Karpas-422 (cell line): ENCODE measurements around the gene RNF166. TPM values are rescaled to one million over a fixed set of nuclear protein-coding genes. Genes with fewer than 3 reads are reported as not detected.

Source experiments
- DNase-seq: peaks from one replicate; pipeline ENCODE4 v3.0.0-alpha.2; 2015
- H2AFZ ChIP-seq: fragments of 200-600 bp; sonication (generic); 2 replicates; pipeline ENCODE4 v1.6.1; 2014; ENCODE audit warnings: antibody characterized with exemption, low read length, mixed read lengths
- H3K27ac ChIP-seq: fragments of 200-600 bp; sonication (generic); 2 replicates; pipeline ENCODE4 v1.5.1; 2014; ENCODE audit warnings: mild to moderate bottlenecking, low read length, moderate library complexity
- H3K27me3 ChIP-seq: fragments of 200-600 bp; sonication (generic); 2 replicates; pipeline ENCODE4 v1.6.1; 2014; ENCODE audit warnings: low read length, mixed read lengths
- H3K36me3 ChIP-seq: fragments of 200-600 bp; sonication (generic); 2 replicates; pipeline ENCODE4 v1.6.1; 2014; ENCODE audit warnings: low read length, mixed read lengths; ENCODE audit not compliant: insufficient read depth
- H3K4me1 ChIP-seq: fragments of 200-600 bp; sonication (generic); 2 replicates; pipeline ENCODE4 v1.6.1; 2014; ENCODE audit warnings: mild to moderate bottlenecking, low read length, mixed read lengths
- H3K4me2 ChIP-seq: fragments of 200-600 bp; sonication (generic); 2 replicates; pipeline ENCODE4 v1.6.1; 2014; ENCODE audit warnings: low read length, low read depth, mild to moderate bottlenecking; ENCODE audit not compliant: poor library complexity, severe bottlenecking
- H3K4me3 ChIP-seq: fragments of 200-600 bp; sonication (generic); 2 replicates; pipeline ENCODE4 v1.5.1; 2014; ENCODE audit warnings: mild to moderate bottlenecking, antibody characterized with exemption, low read length, mixed read lengths
- H3K79me2 ChIP-seq: fragments of 200-600 bp; sonication (generic); 2 replicates; pipeline ENCODE4 v1.6.1; 2014; ENCODE audit warnings: mild to moderate bottlenecking, low read length, mixed read lengths
- H3K9ac ChIP-seq: fragments of 200-600 bp; sonication (generic); 2 replicates; pipeline ENCODE4 v1.6.0; 2014; ENCODE audit warnings: low read length
- H3K9me2 ChIP-seq: fragments of 200-600 bp; sonication (generic), shearing (Covaris generic); replicated peaks from 2 replicates; pipeline ENCODE4 v1.6.0; 2014; ENCODE audit warnings: mild to moderate bottlenecking, low read length, moderate library complexity; ENCODE audit not compliant: insufficient read depth
- H3K9me3 ChIP-seq: fragments of 300-700, 200-600 bp; sonication (generic); 2 replicates; pipeline ENCODE4 v1.6.1; 2014; ENCODE audit warnings: low read length, mixed read lengths
- H4K20me1 ChIP-seq: fragments of 200-600 bp; sonication (generic); 2 replicates; pipeline ENCODE4 v1.6.1; 2014; ENCODE audit warnings: mild to moderate bottlenecking, antibody characterized with exemption, low read length, low read depth; ENCODE audit not compliant: insufficient read depth
- total RNA-seq: library from RNA; depleted of rRNA; stranded (reverse); fragments of >200 nt; shearing (Covaris generic); gene quantifications from 2 replicates; pipeline ENCODE4 v1.2.3, GENCODE V29; 2014; ENCODE audit warnings: low replicate concordance

Gene RNF166
- total RNA-seq, 1 experiment from 2014 or later = 16.9 TPM

- Histone ChIP-seq H3K27me3 (no peaks in the 10 kb centered on the region), H3K4me2 (peak overlapping the region; percentile 79), H4K20me1 (peaks cover 21% of the 10 kb centered on the region; the same call in 1 of the 2 replicates), H3K36me3 (no peaks in the 10 kb centered on the region), H3K79me2 (peaks cover 17% of the 10 kb centered on the region), H3K4me3 (no peak overlapping the region; the same call in 1 of the 2 replicates), H3K4me1 (peaks cover 50% of the 10 kb centered on the region), H3K27ac (no peak overlapping the region), H3K9me3 (no peaks in the 10 kb centered on the region), H3K9me2 (no peaks in the 10 kb centered on the region), H3K9ac (no peak overlapping the region; the same call in 1 of the 2 replicates), H2AFZ (no peak overlapping the region)
- no peak for DNase-seq
Measured at GRCh38 chr16:88702371-88703210, 3.6 kb downstream of the RNF166 start.

- Histone ChIP-seq H3K27me3 (no peaks in the 10 kb centered on the region), H3K4me2 (peak overlapping the region; percentile 79), H3K27ac (no peak overlapping the region), H3K79me2 (peaks cover 9% of the 10 kb centered on the region; the same call in 1 of the 2 replicates), H4K20me1 (peaks cover 21% of the 10 kb centered on the region; the same call in 1 of the 2 replicates), H3K9me2 (no peaks in the 10 kb centered on the region), H3K4me3 (peak overlapping the region; percentile 70), H3K4me1 (peaks cover 44% of the 10 kb centered on the region), H2AFZ (no peak overlapping the region), H3K36me3 (no peaks in the 10 kb centered on the region), H3K9me3 (no peaks in the 10 kb centered on the region), H3K9ac (peak overlapping the region; percentile 83)
- DNase-seq = no peak
Measured at GRCh38 chr16:88701581-88702370, 4.4 kb downstream of the RNF166 start.

- peak; percentile 90 for DNase-seq
- H3K27me3 ChIP-seq = no peaks in the 10 kb centered on the region
- H3K36me3 ChIP-seq = no peaks in the 10 kb centered on the region
- H3K4me3 ChIP-seq = peak overlapping the region; percentile 70
- peak overlapping the region; percentile 61; the same call in 1 of the 2 replicates for H3K27ac ChIP-seq
- H3K4me1 ChIP-seq = peaks cover 44% of the 10 kb centered on the region
- H3K9me2 ChIP-seq = no peaks in the 10 kb centered on the region
- H3K9ac ChIP-seq = peak overlapping the region; percentile 83
- peaks cover 21% of the 10 kb centered on the region; the same call in 1 of the 2 replicates for H4K20me1 ChIP-seq
- H2AFZ ChIP-seq = no peak overlapping the region
- 0 out of 2 replicates have a peak, but pooled peaks cover 5% of the 10 kb centered on the region for H3K79me2 ChIP-seq
- H3K9me3 ChIP-seq = no peaks in the 10 kb centered on the region
- H3K4me2 ChIP-seq = peak overlapping the region; percentile 79
Measured at GRCh38 chr16:88700636-88701482, 5.3 kb downstream of the RNF166 start.

- Histone ChIP-seq H3K4me2 (peak overlapping the region; percentile 79), H3K9ac (peak overlapping the region; percentile 83), H2AFZ (no peak overlapping the region), H3K4me1 (peaks cover 41% of the 10 kb centered on the region), H3K27ac (peak overlapping the region; percentile 61; the same call in 1 of the 2 replicates), H4K20me1 (peaks cover 20% of the 10 kb centered on the region; the same call in 1 of the 2 replicates), H3K9me2 (no peaks in the 10 kb centered on the region), H3K79me2 (0 out of 2 replicates have a peak, but pooled peaks cover 5% of the 10 kb centered on the region), H3K27me3 (no peaks in the 10 kb centered on the region), H3K4me3 (peak overlapping the region; percentile 70; the same call in 1 of the 2 replicates), H3K9me3 (no peaks in the 10 kb centered on the region), H3K36me3 (no peaks in the 10 kb centered on the region)
- DNase-seq = no peak
Measured at GRCh38 chr16:88700322-88700635, 5.9 kb downstream of the RNF166 start.

GRCh38 chr16:88699180-88699579, 7.0 kb downstream of the RNF166 start:
- H3K27me3 ChIP-seq = no peaks in the 10 kb centered on the region
- H3K79me2 ChIP-seq = 0 out of 2 replicates have a peak, but pooled peaks cover 5% of the 10 kb centered on the region
- no peaks in the 10 kb centered on the region for H3K9me2 ChIP-seq
- no peak overlapping the region for H3K4me2 ChIP-seq
- no peaks in the 10 kb centered on the region for H3K36me3 ChIP-seq
- H2AFZ ChIP-seq = no peak overlapping the region
- DNase-seq = no peak
- no peak overlapping the region for H3K9ac ChIP-seq
- peaks cover 32% of the 10 kb centered on the region for H3K4me1 ChIP-seq
- H4K20me1 ChIP-seq = peaks cover 11% of the 10 kb centered on the region; the same call in 1 of the 2 replicates
- H3K27ac ChIP-seq = no peak overlapping the region
- no peak overlapping the region for H3K4me3 ChIP-seq
- no peaks in the 10 kb centered on the region for H3K9me3 ChIP-seq

- Histone ChIP-seq H3K9ac (no peak overlapping the region), H3K27ac (no peak overlapping the region), H3K4me3 (no peak overlapping the region), H3K79me2 (0 out of 2 replicates have a peak, but pooled peaks cover 5% of the 10 kb centered on the region), H2AFZ (no peak overlapping the region), H3K9me2 (no peaks in the 10 kb centered on the region), H3K27me3 (no peaks in the 10 kb centered on the region), H3K36me3 (no peaks in the 10 kb centered on the region), H3K9me3 (no peaks in the 10 kb centered on the region), H3K4me2 (no peak overlapping the region), H3K4me1 (peaks cover 26% of the 10 kb centered on the region), H4K20me1 (peaks cover 5% of the 10 kb centered on the region; the same call in 1 of the 2 replicates)
- no peak for DNase-seq
Measured at GRCh38 chr16:88698646-88699045, 7.6 kb downstream of the RNF166 start.

GRCh38 chr16:88697831-88698615, 8.2 kb downstream of the RNF166 start:
- Histone ChIP-seq H4K20me1 (no peaks in the 10 kb centered on the region), H3K9me3 (no peaks in the 10 kb centered on the region), H3K79me2 (0 out of 2 replicates have a peak, but pooled peaks cover 5% of the 10 kb centered on the region), H2AFZ (no peak overlapping the region), H3K9ac (no peak overlapping the region), H3K9me2 (no peaks in the 10 kb centered on the region), H3K36me3 (no peaks in the 10 kb centered on the region), H3K27me3 (no peaks in the 10 kb centered on the region), H3K4me2 (no peak overlapping the region), H3K27ac (no peak overlapping the region), H3K4me1 (peaks cover 23% of the 10 kb centered on the region), H3K4me3 (no peak overlapping the region)
- no peak for DNase-seq
